GM12878 (cell line): ENCODE data around the gene SGTB. TPM values are rescaled to one million over a fixed set of nuclear protein-coding genes. Genes with fewer than 3 reads are reported as not detected.

Experiments
- CBFB ChIP-seq: IDR thresholded peaks from 2 replicates; pipeline ENCODE4 v1.6.1; 2016; ENCODE audit warnings: antibody characterized with exemption, low read depth
- CREM ChIP-seq: IDR thresholded peaks from 2 replicates; pipeline ENCODE4 v1.6.1; 2014; ENCODE audit warnings: antibody characterized with exemption, low read depth
- DPF2 ChIP-seq: fragments of 450-650 bp; IDR thresholded peaks from 2 replicates; pipeline ENCODE4 v1.6.1; 2017; ENCODE audit warnings: mild to moderate bottlenecking
- FOS ChIP-seq: IDR thresholded peaks from 3 replicates; pipeline ENCODE4 v1.6.1; 2011; ENCODE audit warnings: borderline replicate concordance; ENCODE audit not compliant: insufficient read length; ENCODE audit errors: extremely low read depth
- GABPA ChIP-seq: IDR thresholded peaks from 2 replicates; pipeline ENCODE4 v1.6.1; 2014; ENCODE audit warnings: antibody characterized with exemption, low read depth, mild to moderate bottlenecking, inconsistent platforms
- HCFC1 ChIP-seq: fragments of 150-350 bp; IDR thresholded peaks from 2 replicates; pipeline ENCODE4 v1.6.1; 2014; ENCODE audit warnings: low read length
- HDAC2 ChIP-seq: fragments of 200-600 bp; sonication (generic); IDR thresholded peaks from 2 replicates; pipeline ENCODE4 v1.6.1; 2017
- KLF5 ChIP-seq: fragments of 450-650 bp; IDR thresholded peaks from 2 replicates; pipeline ENCODE4 v1.6.1; 2014; ENCODE audit warnings: mild to moderate bottlenecking; ENCODE audit not compliant: partially characterized antibody
- LARP7 ChIP-seq: fragments of 450-650 bp; IDR thresholded peaks from 2 replicates; pipeline ENCODE4 v1.6.1; 2017; ENCODE audit warnings: mild to moderate bottlenecking
- MYB ChIP-seq: fragments of 150-350 bp; IDR thresholded peaks from 2 replicates; pipeline ENCODE4 v1.6.1; 2014; ENCODE audit warnings: mild to moderate bottlenecking, low read depth, low read length, borderline replicate concordance
- NFIC ChIP-seq: IDR thresholded peaks from 2 replicates; pipeline ENCODE4 v1.6.1; 2012; ENCODE audit warnings: low read depth, mild to moderate bottlenecking, inconsistent platforms, low read length, moderate library complexity
- NR2F1 ChIP-seq: fragments of 450-650 bp; conservative IDR thresholded peaks from 2 replicates; pipeline ENCODE4 v1.6.1; 2017; ENCODE audit warnings: mild to moderate bottlenecking
- SIN3A ChIP-seq: IDR thresholded peaks from 2 replicates; pipeline ENCODE4 v1.6.1; 2012; ENCODE audit warnings: low read depth, low read length, improper control_type of control experiment
- SMAD1 ChIP-seq: fragments of 450-650 bp; IDR thresholded peaks from 2 replicates; pipeline ENCODE4 v1.6.1; 2018; ENCODE audit warnings: mild to moderate bottlenecking, low read depth; ENCODE audit not compliant: partially characterized antibody
- SRF ChIP-seq, 2 experiments: IDR thresholded peaks; 2 replicates each; pipeline ENCODE4 v1.6.1; 2011; ENCODE audit warnings: low read depth in 2 of 2, low read length in 2 of 2, mild to moderate bottlenecking in 1 of 2, moderate library complexity in 1 of 2
- SUPT20H ChIP-seq: IDR thresholded peaks from 2 replicates; pipeline ENCODE4 v1.6.1; 2011; ENCODE audit warnings: low read depth, mild to moderate bottlenecking, low read length, moderate library complexity, borderline replicate concordance; ENCODE audit not compliant: control insufficient read depth
- YY1 ChIP-seq: IDR thresholded peaks from 2 replicates; pipeline ENCODE4 v1.6.1; 2011; ENCODE audit warnings: low read depth, mild to moderate bottlenecking, low read length
- ZNF622 ChIP-seq: fragments of 450-650 bp; IDR thresholded peaks from 2 replicates; pipeline ENCODE4 v1.6.1; 2017; ENCODE audit warnings: mild to moderate bottlenecking, inconsistent platforms
- polyA plus RNA-seq, 11 experiments: library from polyadenylated mRNA; depleted of rRNA in 4 of 11; unstranded in 6 of 11; stranded (reverse) in 5 of 11; fragments of >200 nt; fragmentation: Nextera tagmentation in 4 of 11; fragmentation: Illumina TruSeq in 1 of 11; extraction: Ambion mirVana in 4 of 11; extraction: Trizol in 1 of 11; gene quantifications; 1 replicate in 1 of 11; 2 replicates in 10 of 11; pipeline versions ENCODE4 v1.2.1 to v1.2.3, GENCODE V29; 2011 to 2016; ENCODE audit warnings: inconsistent platforms in 2 of 11, missing spikeins in 2 of 11, low read depth in 1 of 11
- total RNA-seq, 4 experiments: library from RNA; depleted of rRNA in 3 of 4; stranded (reverse); fragments of >200 nt in 3 of 4; fragmentation: Illumina TruSeq in 1 of 4; extraction: Trizol in 1 of 4; gene quantifications; 2 replicates each; pipeline versions ENCODE4 v1.2.1 to v1.2.3, GENCODE V29; 2013 to 2021
- TF ChIP-seq, protein P1 (sequence below): fragments of 450-650 bp; IDR thresholded peaks from 2 replicates; pipeline ENCODE4 v1.6.1; 2016; ENCODE audit warnings: mild to moderate bottlenecking, moderate library complexity, borderline replicate concordance
- TF ChIP-seq, protein P2 (sequence below): fragments of 450-650 bp; IDR thresholded peaks from 2 replicates; pipeline ENCODE4 v1.6.1; 2018; ENCODE audit warnings: mild to moderate bottlenecking, low read depth, moderate library complexity; ENCODE audit not compliant: partially characterized antibody
- TF ChIP-seq, protein P3 (sequence below): IDR thresholded peaks from 2 replicates; pipeline ENCODE4 v1.6.1; 2011; ENCODE audit warnings: low read depth, mild to moderate bottlenecking, low read length, moderate library complexity, borderline replicate concordance; ENCODE audit errors: extremely low read depth
- TF ChIP-seq, protein P4 (sequence below): fragments of 450-650 bp; IDR thresholded peaks from 2 replicates; pipeline ENCODE4 v1.6.1; 2016; ENCODE audit warnings: mild to moderate bottlenecking

The SGTB gene
- total and polyA plus RNA-seq, 10 of the 15 experiments (the other 5 are each of a cell fraction or from before 2014, with no cell fraction given) = 1.0 to 7.8 (median 5.4) TPM

DNA sequence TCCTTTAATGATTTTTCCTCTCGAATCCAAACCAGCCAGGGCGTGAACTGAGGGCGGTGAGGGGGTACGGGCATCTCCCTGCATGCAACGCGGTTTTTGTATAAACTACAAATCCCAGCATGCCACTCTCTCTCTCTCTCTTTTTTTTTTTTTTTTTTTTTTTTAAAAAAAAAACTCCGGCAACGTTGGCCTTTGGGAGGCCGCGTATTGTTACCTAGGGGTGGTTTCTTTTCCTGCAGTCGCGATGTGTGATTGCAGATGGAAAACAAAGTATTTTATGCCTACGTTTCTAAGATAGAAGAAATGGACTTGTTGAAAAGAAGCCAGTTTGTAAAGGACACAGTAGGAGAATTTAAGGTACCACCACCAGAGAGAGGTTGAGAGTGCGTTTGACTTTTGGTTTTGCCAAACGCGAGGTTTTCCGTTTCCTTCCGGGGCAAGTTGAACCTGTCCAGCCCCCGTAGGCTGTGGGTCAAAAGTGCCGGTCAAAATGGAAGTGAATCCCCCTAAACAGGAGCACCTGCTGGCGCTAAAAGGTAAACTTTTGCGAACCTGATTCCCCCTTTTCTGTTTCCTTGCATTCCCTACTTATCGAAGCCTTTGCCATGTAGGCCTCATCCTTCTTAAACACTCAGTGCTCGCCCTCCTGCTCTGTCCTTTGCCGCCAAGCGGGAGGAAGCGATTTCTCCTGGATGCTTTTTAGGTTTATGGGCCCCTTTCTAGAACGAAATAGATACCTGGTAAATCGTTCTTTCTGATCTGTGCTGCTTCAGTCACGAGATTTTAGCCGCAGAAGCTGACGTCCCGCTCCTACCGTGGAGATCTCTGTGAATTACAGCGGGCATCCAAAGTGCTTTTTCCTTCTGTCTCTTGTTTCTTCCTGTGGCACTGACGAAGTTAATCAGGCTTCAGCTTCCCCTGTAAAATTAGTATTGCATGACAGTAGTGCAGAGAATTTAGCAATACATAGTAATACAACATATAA lies 97.0 kb downstream of the SGTB start, which contains the start of the genes SHLD3 and TRAPPC13 (continued):
- TF ChIP-seq, protein P1, sequence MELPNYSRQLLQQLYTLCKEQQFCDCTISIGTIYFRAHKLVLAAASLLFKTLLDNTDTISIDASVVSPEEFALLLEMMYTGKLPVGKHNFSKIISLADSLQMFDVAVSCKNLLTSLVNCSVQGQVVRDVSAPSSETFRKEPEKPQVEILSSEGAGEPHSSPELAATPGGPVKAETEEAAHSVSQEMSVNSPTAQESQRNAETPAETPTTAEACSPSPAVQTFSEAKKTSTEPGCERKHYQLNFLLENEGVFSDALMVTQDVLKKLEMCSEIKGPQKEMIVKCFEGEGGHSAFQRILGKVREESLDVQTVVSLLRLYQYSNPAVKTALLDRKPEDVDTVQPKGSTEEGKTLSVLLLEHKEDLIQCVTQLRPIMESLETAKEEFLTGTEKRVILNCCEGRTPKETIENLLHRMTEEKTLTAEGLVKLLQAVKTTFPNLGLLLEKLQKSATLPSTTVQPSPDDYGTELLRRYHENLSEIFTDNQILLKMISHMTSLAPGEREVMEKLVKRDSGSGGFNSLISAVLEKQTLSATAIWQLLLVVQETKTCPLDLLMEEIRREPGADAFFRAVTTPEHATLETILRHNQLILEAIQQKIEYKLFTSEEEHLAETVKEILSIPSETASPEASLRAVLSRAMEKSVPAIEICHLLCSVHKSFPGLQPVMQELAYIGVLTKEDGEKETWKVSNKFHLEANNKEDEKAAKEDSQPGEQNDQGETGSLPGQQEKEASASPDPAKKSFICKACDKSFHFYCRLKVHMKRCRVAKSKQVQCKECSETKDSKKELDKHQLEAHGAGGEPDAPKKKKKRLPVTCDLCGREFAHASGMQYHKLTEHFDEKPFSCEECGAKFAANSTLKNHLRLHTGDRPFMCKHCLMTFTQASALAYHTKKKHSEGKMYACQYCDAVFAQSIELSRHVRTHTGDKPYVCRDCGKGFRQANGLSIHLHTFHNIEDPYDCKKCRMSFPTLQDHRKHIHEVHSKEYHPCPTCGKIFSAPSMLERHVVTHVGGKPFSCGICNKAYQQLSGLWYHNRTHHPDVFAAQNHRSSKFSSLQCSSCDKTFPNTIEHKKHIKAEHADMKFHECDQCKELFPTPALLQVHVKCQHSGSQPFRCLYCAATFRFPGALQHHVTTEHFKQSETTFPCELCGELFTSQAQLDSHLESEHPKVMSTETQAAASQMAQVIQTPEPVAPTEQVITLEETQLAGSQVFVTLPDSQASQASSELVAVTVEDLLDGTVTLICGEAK = peak; percentile 95
- TF ChIP-seq NR2F1 (peak; percentile 80), HDAC2 (no peak), MYB (no peak), ZNF622 (no peak), CBFB (peak; percentile 72; the same call in 1 of the 2 replicates), FOS (no peak), SRF (IDR thresholded peaks at IDR 0.05; ENCODE audit: low read depth in 2 of 2, low read length in 2 of 2) (no peak), YY1 (peak; percentile 95), DPF2 (no peak), HCFC1 (peak; percentile 63), SUPT20H (no peak), NFIC (peak; percentile 66), SMAD1 (peak; percentile 42), CREM (peak; percentile 25; the same call in 1 of the 2 replicates), LARP7 (no peak), GABPA (peak; percentile 95), KLF5 (no peak), SIN3A (peak; percentile 84; the same call in 1 of the 2 replicates)
- TF ChIP-seq, protein P2, sequence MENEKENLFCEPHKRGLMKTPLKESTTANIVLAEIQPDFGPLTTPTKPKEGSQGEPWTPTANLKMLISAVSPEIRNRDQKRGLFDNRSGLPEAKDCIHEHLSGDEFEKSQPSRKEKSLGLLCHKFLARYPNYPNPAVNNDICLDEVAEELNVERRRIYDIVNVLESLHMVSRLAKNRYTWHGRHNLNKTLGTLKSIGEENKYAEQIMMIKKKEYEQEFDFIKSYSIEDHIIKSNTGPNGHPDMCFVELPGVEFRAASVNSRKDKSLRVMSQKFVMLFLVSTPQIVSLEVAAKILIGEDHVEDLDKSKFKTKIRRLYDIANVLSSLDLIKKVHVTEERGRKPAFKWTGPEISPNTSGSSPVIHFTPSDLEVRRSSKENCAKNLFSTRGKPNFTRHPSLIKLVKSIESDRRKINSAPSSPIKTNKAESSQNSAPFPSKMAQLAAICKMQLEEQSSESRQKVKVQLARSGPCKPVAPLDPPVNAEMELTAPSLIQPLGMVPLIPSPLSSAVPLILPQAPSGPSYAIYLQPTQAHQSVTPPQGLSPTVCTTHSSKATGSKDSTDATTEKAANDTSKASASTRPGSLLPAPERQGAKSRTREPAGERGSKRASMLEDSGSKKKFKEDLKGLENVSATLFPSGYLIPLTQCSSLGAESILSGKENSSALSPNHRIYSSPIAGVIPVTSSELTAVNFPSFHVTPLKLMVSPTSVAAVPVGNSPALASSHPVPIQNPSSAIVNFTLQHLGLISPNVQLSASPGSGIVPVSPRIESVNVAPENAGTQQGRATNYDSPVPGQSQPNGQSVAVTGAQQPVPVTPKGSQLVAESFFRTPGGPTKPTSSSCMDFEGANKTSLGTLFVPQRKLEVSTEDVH = peak; percentile 58
- TF ChIP-seq, protein P3, sequence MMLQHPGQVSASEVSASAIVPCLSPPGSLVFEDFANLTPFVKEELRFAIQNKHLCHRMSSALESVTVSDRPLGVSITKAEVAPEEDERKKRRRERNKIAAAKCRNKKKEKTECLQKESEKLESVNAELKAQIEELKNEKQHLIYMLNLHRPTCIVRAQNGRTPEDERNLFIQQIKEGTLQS = no peak; the same call in 1 of the 2 replicates
- TF ChIP-seq, protein P4, sequence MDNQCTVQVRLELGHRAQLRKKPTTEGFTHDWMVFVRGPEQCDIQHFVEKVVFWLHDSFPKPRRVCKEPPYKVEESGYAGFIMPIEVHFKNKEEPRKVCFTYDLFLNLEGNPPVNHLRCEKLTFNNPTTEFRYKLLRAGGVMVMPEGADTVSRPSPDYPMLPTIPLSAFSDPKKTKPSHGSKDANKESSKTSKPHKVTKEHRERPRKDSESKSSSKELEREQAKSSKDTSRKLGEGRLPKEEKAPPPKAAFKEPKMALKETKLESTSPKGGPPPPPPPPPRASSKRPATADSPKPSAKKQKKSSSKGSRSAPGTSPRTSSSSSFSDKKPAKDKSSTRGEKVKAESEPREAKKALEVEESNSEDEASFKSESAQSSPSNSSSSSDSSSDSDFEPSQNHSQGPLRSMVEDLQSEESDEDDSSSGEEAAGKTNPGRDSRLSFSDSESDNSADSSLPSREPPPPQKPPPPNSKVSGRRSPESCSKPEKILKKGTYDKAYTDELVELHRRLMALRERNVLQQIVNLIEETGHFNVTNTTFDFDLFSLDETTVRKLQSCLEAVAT = 0 out of 2 replicates have a peak, but pooled peaks have one; percentile 45
